Measurements from ENCODE around the gene ANAPC5.
A peak's percentile ranks its signal among the peaks of the same experiment; 100 is the strongest.

GRCh38 chr12:121400332-121401139, 48.3 kb upstream of the ANAPC5 start:
- TF ChIP-seq CTCF (IDR thresholded peaks at IDR 0.05; ENCODE audit: low read depth, low read length, poor library complexity, severe bottlenecking) (peak; percentile 4), EZH2phosphoT487 (IDR thresholded peaks at IDR 0.05; ENCODE audit: borderline replicate concordance, low read length) (no peak)

Data from DOHH2 (cell line).